DMS153 treated with DMSO at 0.1 percent for 48 hours (cell line): ENCODE results near the gene CCNDBP1.
"Not testable (repeated sequence)": the region's sequence is repeated elsewhere in the genome, so short reads cannot be mapped to it uniquely, and the experiment has no call there.

Source experiments
- DNase-seq: peaks from one replicate; lab custom pipeline; 2025; ENCODE audit not compliant: unreplicated experiment; lab: John Stamatoyannopoulos, UW

The CCNDBP1 gene, protein sequence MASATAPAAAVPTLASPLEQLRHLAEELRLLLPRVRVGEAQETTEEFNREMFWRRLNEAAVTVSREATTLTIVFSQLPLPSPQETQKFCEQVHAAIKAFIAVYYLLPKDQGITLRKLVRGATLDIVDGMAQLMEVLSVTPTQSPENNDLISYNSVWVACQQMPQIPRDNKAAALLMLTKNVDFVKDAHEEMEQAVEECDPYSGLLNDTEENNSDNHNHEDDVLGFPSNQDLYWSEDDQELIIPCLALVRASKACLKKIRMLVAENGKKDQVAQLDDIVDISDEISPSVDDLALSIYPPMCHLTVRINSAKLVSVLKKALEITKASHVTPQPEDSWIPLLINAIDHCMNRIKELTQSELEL

GRCh38 chr15:43185157-43186002, at the start of gene CCNDBP1:
CCNDBP1 (plus strand) TSS chr15:43185403; CDS start chr15:43185499, 96 bp downstream.
- DNase-seq, result peak; percentile 18

DNA sequence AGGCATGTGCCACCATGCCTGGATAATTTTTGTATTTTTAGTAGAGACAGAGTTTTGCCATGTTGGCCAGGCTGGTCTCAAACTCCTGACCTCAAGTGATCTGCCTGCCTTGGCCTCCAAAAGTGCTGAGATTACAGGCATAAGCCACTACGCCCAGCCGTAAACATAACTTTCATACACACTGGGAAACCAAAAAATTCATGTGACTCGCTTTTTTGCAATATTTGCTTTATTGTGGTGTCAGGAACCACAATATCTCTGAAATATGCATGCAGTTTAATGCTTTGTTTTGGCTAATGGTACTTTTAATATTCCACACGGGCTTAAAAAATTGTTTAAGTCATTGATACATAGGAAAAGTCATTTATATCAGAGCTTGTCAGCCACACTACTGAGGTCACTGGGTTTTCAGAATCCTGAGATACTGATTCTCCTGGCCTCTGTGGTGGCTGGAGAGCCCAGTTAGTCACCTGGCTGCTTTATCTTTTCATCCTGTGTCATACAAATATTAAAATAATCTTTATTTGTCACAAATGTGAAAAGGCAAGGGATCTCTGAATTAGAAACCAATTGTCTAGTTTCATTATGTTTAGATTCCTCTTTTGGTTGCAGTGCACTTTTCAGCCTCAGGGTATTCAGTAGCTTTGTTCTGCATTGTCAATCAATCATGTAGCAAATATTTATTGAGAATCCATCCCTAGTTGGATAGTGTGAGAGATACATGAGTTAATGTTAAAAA, 41.8 kb upstream of the CCNDBP1 start:
- no peak for DNase-seq

GRCh38 chr15:43144512-43144911, 40.7 kb upstream of the CCNDBP1 start:
- no peak for DNase-seq

DNA sequence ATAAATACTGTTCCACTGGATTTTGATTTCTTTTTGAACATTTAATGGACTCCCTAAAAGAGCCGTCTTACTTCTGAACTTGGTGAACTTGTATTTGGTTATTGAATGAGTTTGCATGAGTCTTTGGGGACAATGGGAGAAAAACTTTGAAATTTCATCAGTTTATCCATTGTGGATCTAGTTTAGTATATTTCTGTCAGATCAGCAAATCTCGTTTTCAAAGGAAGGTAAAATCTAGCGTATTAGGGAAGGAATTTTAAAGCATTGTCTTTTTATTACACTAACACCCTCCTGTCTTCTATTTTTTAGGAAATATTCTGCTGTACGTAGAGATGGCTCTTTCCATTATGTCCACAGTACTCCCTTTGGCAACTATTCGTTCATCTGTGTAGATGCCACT, 39.0 kb upstream of the CCNDBP1 start:
- no peak for DNase-seq

- DNase-seq, result no peak
Observed at GRCh38 chr15:43150191-43150929, 34.8 kb upstream of the CCNDBP1 start.

GRCh38 chr15:43151688-43152087, 33.5 kb upstream of the CCNDBP1 start:
- no peak for DNase-seq

- no peak for DNase-seq
Observed at GRCh38 chr15:43153269-43153668, 31.9 kb upstream of the CCNDBP1 start.

GRCh38 chr15:43165801-43166325, 19.3 kb upstream of the CCNDBP1 start:
- DNase-seq, result no peak

- DNase-seq, result not testable (repeated sequence)
Observed at GRCh38 chr15:43167261-43167660, 17.9 kb upstream of the CCNDBP1 start.

DNA sequence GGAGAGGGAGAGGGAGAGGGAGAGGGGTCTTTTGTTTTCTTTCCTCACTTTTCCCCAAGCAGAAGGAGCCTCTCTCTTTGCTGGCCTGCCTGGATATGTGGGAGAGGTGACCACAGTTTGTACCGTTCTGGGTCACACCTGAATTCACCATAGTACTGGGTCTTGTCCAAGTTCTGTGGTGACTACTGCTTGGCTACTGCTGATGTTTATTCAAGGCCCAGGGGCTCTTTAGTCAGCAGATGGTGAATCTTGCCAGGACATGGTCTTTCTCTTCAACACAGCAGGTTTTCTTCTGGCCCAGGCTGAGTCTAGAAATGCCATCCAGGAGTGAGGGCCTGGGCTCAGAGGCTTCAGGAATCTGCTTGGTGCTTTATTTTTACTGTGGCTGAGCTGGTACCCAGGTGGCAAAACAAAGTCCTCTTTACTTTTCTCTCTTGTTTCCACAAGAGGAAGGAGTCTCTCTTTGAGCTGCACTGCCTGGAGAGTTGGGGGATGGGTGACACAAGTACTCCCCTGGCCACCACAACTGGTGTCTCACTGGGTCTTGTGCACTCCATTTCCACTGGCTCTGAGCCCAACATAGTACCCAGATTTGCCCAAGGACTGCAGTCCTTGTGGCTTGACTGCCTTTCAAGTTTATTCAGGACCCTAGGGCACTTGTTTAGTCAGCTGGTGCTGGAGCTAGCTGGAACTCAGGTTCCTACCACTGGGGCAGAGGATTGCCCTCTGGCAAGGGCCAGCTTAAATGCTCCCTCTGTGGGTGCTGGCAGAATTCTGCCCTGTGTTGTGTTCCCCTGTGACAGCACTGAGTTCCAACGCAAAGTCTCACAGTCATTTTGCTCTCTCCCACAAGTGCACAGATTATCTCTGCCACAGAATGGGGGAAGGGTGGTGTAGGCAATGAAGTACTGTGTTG, 16.8 kb upstream of the CCNDBP1 start:
- DNase-seq, result no peak

- DNase-seq, result no peak
Observed at GRCh38 chr15:43169888-43170287, 15.3 kb upstream of the CCNDBP1 start.

DNA sequence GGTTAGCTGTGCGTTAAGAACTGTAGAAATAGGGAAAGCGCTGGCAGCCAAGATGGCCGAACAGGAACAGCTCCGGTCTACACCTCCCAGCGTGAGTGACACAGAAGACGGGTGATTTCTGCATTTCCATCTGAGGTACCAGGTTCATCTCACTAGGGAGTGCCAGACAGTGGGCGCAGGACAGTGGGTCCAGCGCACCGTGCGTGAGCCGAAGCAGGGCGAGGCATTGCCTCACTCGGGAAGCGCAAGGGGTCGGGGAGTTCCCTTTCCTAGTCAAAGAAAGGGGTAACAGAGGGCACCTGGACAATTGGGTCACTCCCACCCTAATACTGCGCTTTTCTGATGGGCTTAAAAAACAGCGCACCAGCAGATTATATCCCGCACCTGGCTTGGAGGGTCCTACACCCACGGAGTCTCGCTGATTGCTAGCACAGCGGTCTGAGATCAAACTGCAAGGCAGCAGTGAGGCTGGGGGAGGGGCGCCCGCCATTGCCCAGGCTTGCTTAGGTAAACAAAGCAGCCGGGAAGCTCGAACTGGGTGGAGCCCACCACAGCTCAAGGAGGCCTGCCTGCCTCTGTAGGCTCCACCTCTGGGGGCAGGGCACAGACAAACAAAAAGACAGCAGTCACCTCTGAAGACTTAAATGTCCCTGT, 9.4 kb upstream of the CCNDBP1 start:
- DNase-seq, result not testable (repeated sequence)

DNA sequence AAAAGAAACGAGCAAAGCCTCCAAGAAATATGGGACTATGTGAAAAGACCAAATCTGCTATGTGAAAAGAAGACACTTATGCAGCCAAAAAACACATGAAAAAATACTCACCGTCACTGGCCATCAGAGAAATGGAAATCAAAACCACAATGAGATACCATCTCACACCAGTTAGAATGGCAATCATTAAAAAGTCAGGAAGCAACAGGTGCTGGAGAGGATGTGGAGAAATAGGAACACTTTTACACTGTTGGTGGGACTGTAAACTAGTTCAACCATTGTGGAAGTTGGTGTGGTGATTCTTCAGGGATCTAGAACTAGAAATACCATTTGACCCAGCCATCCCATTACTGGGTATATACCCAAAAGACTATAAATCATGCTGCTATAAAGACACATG, 8.1 kb upstream of the CCNDBP1 start:
- not testable (repeated sequence) for DNase-seq

GRCh38 chr15:43183270-43183669, 1.9 kb upstream of the CCNDBP1 start:
- DNase-seq, result no peak

DNA sequence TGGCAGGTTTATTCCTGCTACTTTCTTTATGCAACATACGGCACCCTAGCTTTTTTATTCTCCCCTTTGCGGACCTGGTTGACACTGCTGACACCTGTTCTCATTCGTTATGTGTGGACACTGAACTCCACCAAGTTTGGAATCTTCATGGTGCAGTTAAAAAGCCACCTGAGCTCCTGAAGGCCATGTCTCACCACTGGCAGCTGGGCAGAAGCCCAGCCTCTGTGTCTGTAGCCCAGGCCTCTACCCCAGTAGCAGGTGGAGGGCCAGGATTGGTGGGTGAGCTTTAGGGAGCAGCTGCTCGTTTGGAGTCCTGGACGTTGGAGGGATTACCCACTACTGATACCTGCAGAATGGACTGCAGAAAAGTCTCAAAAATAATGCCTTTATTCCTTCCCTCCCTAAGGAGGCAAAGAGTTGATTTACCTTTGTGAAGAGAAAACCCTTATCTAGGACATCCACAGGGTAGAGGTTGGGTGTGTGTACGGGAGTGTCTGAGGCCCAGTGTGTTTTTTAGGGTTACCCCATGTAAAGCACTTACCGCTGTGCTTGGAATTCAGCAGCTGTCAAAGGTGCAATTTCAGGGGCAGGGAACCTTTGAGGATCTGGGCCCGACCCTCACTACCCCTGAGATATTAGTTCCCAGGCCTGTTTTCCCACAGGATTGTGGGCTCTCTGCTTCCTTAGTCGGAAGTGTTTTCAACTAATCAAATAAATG, 637 bp upstream of the CCNDBP1 start:
- no peak for DNase-seq

DNA sequence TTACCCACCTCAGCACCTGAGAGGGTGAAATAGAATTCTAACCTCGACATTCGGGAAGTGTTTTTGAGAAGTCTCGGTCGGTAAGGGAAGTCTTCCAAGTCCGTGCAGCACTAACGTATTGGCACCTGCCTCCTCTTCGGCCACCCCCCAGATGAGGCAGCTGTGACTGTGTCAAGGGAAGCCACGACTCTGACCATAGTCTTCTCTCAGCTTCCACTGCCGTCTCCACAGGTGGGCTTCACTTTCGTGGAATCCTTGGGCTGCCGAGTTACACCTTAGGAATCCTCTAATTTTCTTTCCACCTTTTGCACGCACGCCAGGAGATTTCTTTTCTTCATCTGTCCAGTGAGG, 775 bp downstream of the CCNDBP1 start:
- DNase-seq, result no peak

DNA sequence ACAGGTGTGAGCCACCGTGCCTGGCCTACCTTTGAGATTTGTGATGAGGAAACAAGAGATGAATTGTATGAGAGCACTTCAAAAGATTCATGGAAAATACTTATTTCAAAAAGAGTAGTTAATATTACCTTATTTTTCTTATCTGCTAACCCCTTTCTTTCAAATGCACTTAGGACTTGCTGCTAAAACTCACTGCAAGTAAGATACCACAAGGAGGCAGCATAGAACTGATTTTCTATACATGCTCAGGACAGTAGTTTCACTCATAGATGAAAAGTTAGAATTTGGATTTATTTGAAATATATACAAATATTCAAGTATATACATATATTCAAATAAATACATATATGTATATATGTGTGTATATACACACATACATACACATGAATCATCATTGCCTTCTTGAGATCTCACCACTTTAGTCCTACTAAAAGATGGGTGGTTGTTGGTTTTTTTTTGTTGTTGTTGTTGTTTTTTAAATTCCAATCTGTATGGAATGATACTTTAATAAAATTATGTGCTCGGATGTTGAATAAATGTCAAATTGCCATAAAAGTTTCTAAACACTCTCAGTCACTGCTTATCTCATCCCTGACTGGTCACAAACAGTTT, 2.4 kb downstream of the CCNDBP1 start:
- peak; percentile 1 for DNase-seq

DNA sequence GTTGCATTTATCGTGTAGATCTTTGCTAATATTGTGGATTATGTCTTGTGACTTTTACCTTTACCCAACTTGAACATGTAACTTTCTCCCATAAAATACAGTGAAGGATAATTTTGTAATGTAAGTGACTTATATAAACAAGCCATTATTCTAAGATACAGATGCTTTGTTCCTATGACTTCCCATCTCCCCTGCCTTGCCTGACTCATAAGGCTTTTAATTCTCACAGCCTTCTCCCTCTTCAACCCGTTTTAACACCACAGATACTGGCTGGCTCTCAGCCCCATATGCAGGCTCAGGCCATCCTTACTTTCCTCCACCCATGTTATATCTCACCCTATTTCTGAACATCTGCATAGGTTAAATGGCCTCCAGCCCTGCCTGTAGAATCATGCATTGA, 4.1 kb downstream of the CCNDBP1 start:
- DNase-seq, result no peak
